K562 treated with DMSO at 1 percent for 48 hours (cell line): ENCODE data around the gene OR2T5. TPM values are rescaled to one million over a fixed set of nuclear protein-coding genes. Genes with fewer than 3 reads are reported as not detected.

Experiments
- total RNA-seq: library from RNA; unstranded; fragments of 300-600 nt; gene quantifications from 2 replicates; pipeline ENCODE4 v1.2.3, GENCODE V29; 2022; ENCODE audit warnings: low replicate concordance; ENCODE audit errors: extremely low read depth

Gene OR2T5, protein sequence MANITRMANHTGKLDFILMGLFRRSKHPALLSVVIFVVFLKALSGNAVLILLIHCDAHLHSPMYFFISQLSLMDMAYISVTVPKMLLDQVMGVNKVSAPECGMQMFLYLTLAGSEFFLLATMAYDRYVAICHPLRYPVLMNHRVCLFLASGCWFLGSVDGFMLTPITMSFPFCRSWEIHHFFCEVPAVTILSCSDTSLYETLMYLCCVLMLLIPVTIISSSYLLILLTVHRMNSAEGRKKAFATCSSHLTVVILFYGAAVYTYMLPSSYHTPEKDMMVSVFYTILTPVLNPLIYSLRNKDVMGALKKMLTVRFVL
- not detected in 2 replicates for total RNA-seq

DNA sequence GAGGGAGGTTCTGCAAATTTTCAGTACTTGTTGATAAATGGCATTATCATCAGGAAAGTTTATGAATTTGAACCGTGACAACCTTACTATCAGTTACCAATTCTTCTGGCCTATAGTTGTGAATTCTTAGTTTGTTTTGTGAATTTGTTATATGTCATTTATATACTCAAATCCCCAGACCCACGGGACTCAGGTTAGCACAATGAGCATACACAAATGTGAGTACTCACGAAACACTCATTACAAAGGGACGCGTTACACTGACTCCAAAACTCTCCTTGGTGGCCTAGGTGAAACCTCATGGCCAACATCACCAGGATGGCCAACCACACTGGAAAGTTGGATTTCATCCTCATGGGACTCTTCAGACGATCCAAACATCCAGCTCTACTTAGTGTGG lies at the start of gene OR2T5:
Gene OR2T5 (plus strand): TSS at position 301 of the 400 bp plus-strand sequence. CDS start 0 bp downstream, at position 301.

DNA sequence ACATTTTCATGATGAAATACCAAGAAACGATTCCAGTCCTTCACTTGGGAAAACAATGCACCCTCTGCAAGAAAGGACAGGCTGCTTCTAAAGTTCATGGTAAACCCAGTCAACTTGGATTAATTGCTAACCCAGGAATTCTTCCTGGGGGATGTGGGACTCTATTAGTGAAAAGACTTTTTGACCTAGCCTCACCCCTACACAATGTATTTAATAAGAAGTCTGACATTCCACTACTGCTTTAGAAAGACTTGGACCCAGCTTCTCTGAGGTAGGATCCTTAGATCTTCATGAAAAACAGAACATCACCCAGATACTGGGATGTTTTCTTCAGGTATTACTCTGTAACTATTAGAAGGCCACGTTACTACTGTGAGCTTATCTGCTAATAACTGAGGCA lies 43.0 kb upstream of the OR2T5 start, which contains the start of gene OR2T2:
Gene OR2T2 (plus strand): TSS at position 239 of the 400 bp plus-strand sequence. CDS start 7,161 bp downstream, outside the sequence.

DNA sequence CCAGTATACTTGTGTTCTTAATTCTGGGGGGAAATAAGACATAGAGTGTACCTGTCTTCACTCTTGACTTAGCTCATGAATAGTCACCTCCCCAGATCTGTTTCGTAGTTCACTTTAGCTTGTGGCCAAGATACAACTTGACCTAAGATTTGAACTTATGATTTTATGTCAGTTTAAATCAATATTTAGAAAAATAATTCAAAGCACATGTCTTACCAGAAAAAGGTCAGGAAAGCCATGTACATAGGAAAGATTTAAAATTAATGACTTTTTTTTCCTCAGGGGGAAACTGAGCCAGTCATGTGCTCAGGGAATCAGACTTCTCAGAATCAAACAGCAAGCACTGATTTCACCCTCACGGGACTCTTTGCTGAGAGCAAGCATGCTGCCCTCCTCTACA lies 15.3 kb upstream of the OR2T5 start, which contains the start of gene OR2T3:
Gene OR2T3 (plus strand): TSS at position 301 of the 400 bp plus-strand sequence. CDS start 0 bp downstream, at position 301.

DNA sequence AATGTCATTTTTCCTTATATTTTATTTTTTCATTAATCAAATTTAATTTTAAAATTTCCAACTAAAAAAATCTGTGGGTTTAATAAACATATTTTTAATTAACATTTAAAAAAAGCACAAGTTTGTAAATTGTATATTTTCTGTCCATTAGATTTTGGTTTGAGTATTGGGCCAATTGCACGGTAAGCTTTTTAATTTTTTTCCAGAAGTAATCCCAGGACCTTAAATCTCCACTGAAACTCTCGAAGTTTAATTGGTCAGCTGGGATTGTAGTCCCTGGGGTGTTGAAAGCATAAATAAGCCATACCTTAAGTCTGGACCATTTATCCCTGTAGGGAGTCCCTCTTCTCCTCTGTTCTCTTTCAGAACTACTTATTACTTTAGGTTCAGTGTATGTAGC lies 19.4 kb downstream of the OR2T5 start, which contains the start of gene OR2G6:
Gene OR2G6 (plus strand): TSS at position 301 of the 400 bp plus-strand sequence. CDS start 13,574 bp downstream, outside the sequence.

Other genes starting within 250 kb of the OR2T5 start
- gene OR2T33, start 210.6 kb upstream of the OR2T5 start, total RNA-seq, result not detected in 2 replicates
- gene OR2T12, start 185.2 kb upstream of the OR2T5 start, total RNA-seq, result not detected in 2 replicates
- not detected in 2 replicates for gene OR2M7, start 164.0 kb upstream of the OR2T5 start, total RNA-seq
- gene OR14C36, start 139.8 kb upstream of the OR2T5 start, total RNA-seq, result not detected in 2 replicates
- gene OR2T4, start 126.9 kb upstream of the OR2T5 start, total RNA-seq, result not detected in 2 replicates
- not detected in 2 replicates for gene OR2T6, start 112.8 kb upstream of the OR2T5 start, total RNA-seq
- not detected in 2 replicates for gene OR2T1, start 85.5 kb upstream of the OR2T5 start, total RNA-seq
- gene OR2T2, start 43.0 kb upstream of the OR2T5 start, total RNA-seq, result not detected in 2 replicates
- not detected in 2 replicates for gene OR2T3, start 15.2 kb upstream of the OR2T5 start, total RNA-seq
- gene OR2G6, start 19.5 kb downstream of the OR2T5 start, total RNA-seq, result not detected in 2 replicates
- not detected in 2 replicates for gene OR2T29, start 74.2 kb downstream of the OR2T5 start, total RNA-seq
- gene OR2T34, start 86.2 kb downstream of the OR2T5 start, total RNA-seq, result not detected in 2 replicates
- not detected in 2 replicates for gene OR2T10, start 109.1 kb downstream of the OR2T5 start, total RNA-seq
- not detected in 2 replicates for gene OR2T11, start 146.5 kb downstream of the OR2T5 start, total RNA-seq
- not detected in 2 replicates for gene OR2T35, start 156.7 kb downstream of the OR2T5 start, total RNA-seq
- gene OR2T27, start 166.9 kb downstream of the OR2T5 start, total RNA-seq, result not detected in 2 replicates
- not detected in 2 replicates for gene OR14I1, start 214.2 kb downstream of the OR2T5 start, total RNA-seq